ENCODE data around the gene B9D2. TPM values are rescaled to one million over a fixed set of nuclear protein-coding genes. Genes with fewer than 3 reads are reported as not detected.

The B9D2 gene, protein sequence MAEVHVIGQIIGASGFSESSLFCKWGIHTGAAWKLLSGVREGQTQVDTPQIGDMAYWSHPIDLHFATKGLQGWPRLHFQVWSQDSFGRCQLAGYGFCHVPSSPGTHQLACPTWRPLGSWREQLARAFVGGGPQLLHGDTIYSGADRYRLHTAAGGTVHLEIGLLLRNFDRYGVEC
- total RNA-seq, result 1 to 10 TPM; 1.7 to 3.7 (median 2.5) TPM

DNA sequence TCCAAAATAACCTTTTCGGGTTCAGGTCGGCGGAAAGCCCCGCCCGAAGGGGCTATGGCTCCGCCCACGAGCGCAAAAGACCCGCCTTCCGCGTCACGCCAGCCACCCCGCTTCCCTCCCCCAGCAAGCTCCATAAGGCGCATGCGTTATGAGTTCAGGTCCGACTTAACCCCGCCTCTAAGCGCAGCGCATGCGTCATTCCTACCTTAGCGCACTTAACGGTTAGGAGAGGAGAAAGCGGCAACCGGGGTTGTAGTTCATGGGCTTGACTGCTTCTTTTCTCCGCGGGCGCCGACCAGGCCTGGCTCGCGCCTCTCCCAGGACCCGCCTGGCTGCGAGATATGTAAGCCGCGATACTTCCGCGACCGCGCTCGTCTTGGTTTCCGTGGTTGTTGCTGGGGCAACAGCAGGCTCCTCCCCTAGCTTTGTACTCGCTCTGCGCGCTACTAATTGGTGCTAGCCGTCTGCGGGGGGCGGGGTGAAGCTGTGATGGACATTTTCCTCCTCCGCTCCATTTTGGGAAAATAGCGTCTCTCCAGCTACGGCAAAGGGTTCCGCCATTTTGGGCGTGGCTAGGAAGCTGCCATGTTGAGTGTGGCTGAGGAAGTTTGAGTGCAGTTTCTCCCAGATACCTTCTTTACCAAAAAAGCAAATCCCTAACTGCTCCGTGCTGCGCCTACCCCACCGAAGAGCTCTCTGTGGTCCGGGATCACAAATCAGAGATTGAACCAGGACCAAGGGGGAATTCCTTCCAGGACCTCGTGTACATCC, at the start of gene B9D2:
B9D2 (minus strand) TSS at position 397 of the 771 bp plus-strand sequence. CDS start 630 bp downstream, outside the sequence.
- peak; percentile 98 to 99 for DNase-seq (ENCODE audit: low spot score in 2 of 2)
- TF ChIP-seq, protein P1, sequence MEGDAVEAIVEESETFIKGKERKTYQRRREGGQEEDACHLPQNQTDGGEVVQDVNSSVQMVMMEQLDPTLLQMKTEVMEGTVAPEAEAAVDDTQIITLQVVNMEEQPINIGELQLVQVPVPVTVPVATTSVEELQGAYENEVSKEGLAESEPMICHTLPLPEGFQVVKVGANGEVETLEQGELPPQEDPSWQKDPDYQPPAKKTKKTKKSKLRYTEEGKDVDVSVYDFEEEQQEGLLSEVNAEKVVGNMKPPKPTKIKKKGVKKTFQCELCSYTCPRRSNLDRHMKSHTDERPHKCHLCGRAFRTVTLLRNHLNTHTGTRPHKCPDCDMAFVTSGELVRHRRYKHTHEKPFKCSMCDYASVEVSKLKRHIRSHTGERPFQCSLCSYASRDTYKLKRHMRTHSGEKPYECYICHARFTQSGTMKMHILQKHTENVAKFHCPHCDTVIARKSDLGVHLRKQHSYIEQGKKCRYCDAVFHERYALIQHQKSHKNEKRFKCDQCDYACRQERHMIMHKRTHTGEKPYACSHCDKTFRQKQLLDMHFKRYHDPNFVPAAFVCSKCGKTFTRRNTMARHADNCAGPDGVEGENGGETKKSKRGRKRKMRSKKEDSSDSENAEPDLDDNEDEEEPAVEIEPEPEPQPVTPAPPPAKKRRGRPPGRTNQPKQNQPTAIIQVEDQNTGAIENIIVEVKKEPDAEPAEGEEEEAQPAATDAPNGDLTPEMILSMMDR (IDR thresholded peaks at IDR 0.05), result no peak
- TF ChIP-seq POLR2A (IDR thresholded peaks at IDR 0.05), result no peak
- H3K4me3 ChIP-seq (ENCODE audit: low read depth, poor library complexity, severe bottlenecking), result peak within 1 kb of the TSS; percentile 41
- intact Hi-C loops (cut with DNase I; ENCODE audit: low total_unique reads), result no loop called here
- WGBS, 2 donors, result 0% methylated on average over 27 to 50 of the region's 56 CpGs

DNA sequence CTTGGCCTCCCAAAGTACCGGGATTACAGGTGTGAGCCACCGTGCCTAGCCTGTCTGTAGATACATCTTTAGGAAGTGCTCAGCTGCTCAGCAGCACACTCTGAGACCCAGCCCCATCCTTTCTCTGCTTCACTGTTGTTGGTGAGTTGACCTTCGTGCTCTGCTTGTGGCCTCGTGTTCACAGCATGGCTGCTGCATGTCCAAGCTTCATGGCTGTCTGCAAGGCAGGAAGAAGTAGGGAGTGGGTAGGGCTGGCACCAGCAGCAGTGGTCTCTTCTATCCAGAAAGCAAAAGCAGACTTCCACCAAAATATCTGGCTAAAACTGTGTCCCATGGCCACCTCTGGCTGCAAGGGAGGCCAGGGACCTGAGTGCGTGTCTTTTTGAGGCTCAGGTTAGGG, 49.0 kb upstream of the B9D2 start:
- no peak overlapping the region for H3K4me3 ChIP-seq (ENCODE audit: low read depth, poor library complexity, severe bottlenecking)
- no peak for TF ChIP-seq POLR2A (IDR thresholded peaks at IDR 0.05)
- TF ChIP-seq, protein P1 (IDR thresholded peaks at IDR 0.05), result no peak
- intact Hi-C loops (cut with DNase I; ENCODE audit: low total_unique reads), result no loop called here
- DNase-seq (ENCODE audit: low spot score in 2 of 2), result no peak
- 93 to 97% methylated on average over 5 of the region's 5 CpGs for WGBS, 2 donors

DNA sequence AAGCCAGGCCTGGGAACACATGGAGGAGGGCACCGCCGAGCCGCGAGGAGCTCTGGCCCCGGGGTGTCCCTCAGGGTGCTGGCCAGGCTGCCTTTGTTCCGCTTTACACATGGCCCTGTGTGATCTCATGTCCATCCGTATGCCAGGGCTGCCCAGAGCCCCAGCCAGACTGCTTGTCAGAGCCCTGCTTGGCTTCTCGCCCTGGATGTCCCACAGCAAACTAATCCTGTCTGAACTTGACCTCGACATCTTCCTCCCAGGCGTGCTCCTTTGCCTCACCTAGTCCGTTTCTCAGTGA, 48.0 kb upstream of the B9D2 start:
- intact Hi-C loops (cut with DNase I; ENCODE audit: low total_unique reads), result no loop called here
- DNase-seq (ENCODE audit: low spot score in 2 of 2), result no peak
- 60 to 63% methylated on average over 11 of the region's 11 CpGs for WGBS, 2 donors
- no peak overlapping the region for H3K4me3 ChIP-seq (ENCODE audit: low read depth, poor library complexity, severe bottlenecking)
- TF ChIP-seq POLR2A (IDR thresholded peaks at IDR 0.05), result no peak
- TF ChIP-seq, protein P1 (IDR thresholded peaks at IDR 0.05), result no peak

DNA sequence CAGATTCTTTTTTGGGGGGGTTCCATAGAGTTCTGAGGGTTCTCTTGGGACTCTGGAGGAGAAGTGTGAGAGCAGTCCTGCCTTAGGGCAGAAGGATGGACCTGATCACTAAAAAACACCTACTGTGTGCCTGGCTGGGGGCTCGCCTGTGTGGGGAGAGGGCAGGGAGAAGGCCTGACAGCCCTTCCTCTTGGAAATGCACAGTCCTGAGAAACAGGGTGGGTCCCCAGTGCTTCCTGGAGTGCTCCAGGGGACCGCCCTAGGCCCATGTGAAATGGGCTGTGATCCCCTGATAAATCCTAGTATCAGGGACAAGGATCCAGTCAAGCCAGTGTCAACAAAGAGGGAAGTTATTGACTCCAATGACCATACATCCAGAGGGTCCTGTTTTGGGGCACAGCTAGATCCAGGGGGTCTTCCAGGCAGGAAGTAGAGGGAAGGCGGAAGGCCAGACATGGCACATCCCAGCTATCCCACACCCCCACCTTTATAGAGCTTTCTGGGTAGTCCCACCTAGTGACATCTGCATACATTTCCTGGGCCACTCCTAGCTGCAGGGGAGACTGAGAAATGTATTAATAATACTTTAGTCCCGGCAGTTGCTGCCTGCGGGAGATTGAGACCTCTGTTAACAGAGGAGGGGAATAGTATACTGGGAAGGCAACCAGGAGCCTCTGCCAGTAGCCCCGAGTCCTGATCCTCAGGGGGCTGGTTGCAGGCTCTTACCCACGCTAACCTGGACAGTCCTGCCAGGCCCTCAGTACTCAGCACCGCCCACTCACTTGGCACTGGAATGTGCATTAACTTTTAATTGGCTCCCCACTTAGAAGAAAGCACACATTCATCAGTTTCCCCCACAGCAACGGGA, 47.4 kb upstream of the B9D2 start:
- intact Hi-C loops (cut with DNase I; ENCODE audit: low total_unique reads), result no loop called here
- DNase-seq (ENCODE audit: low spot score in 2 of 2), result no peak
- 57 to 67% methylated on average over 9 of the region's 9 CpGs for WGBS, 2 donors
- H3K4me3 ChIP-seq (ENCODE audit: low read depth, poor library complexity, severe bottlenecking), result no peak overlapping the region
- TF ChIP-seq, protein P1 (IDR thresholded peaks at IDR 0.05), result no peak
- no peak for TF ChIP-seq POLR2A (IDR thresholded peaks at IDR 0.05)

DNA sequence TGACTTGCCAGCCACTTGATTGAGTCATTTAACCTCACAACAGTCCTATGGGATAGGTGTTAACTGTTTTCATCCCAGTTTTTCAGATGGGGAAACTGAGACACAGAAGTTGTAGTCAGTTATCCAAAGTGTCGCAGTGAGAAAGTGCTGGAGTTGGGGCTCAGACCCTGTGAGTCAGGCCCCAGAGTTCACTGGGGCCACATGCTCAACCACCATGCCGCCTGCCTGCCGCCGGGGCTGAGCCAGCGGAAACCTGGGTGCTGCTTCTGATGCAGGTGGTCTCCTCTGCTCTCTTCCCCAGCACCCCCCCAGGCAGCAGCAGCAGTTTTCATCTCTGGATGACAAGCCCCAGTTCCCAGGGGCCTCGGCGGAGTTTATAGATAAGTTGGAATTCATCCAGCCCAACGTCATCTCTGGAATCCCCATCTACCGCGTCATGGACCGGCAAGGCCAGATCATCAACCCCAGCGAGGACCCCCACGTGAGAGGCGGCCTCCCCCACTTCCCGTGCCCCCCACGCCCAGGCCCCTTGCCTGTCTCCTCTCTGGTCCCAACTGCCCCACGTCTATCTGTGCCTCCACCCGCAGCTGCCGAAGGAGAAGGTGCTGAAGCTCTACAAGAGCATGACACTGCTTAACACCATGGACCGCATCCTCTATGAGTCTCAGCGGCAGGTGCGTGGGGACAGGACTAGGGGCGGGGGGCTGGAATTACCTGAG, 46.5 kb upstream of the B9D2 start:
- TF ChIP-seq POLR2A (IDR thresholded peaks at IDR 0.05), result no peak
- TF ChIP-seq, protein P1 (IDR thresholded peaks at IDR 0.05), result no peak
- no peak overlapping the region for H3K4me3 ChIP-seq (ENCODE audit: low read depth, poor library complexity, severe bottlenecking)
- intact Hi-C loops (cut with DNase I; ENCODE audit: low total_unique reads), result no loop called here
- 81 to 90% methylated on average over 23 of the region's 23 CpGs for WGBS, 2 donors
- no peak for DNase-seq (ENCODE audit: low spot score in 2 of 2)
